Measurements from ENCODE around the gene TBC1D10A.
A peak's percentile ranks its signal among the peaks of the same experiment; 100 is the strongest.

The TBC1D10A gene, protein sequence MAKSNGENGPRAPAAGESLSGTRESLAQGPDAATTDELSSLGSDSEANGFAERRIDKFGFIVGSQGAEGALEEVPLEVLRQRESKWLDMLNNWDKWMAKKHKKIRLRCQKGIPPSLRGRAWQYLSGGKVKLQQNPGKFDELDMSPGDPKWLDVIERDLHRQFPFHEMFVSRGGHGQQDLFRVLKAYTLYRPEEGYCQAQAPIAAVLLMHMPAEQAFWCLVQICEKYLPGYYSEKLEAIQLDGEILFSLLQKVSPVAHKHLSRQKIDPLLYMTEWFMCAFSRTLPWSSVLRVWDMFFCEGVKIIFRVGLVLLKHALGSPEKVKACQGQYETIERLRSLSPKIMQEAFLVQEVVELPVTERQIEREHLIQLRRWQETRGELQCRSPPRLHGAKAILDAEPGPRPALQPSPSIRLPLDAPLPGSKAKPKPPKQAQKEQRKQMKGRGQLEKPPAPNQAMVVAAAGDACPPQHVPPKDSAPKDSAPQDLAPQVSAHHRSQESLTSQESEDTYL

DNA sequence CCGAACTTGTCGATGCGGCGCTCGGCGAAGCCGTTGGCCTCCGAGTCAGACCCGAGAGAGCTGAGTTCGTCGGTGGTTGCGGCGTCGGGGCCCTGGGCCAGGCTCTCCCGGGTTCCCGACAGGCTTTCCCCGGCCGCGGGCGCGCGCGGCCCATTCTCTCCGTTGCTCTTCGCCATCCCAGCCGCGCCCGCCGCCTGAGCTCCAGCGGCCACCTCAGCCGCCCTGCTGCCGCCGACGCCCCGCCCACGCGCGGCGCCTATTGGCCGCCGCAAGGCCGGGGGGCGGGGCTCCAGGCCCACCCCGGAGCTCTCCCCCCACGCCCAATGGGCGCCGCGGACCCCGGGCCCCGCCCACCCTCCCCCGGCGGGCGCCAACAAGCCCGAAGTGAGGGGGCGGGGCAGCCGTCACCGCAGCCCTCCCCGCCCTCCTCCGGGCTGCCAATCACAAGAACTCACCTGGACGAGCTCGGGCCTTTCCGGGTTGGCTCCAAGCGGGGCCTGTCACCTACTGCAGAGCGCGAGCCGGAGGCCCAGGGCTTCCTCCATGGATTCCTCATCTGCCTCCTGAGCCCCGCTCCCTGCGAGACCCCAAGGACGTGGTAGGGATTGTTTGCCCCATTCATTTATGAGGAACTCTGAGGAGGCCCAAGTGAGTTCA, at the start of gene TBC1D10A:
TSS of gene TBC1D10A (minus strand) at position 236 of the 657 bp plus-strand sequence. CDS start at position 176, 60 bp downstream.
- peak; percentile 76 to 78 for DNase-seq

- DNase-seq: no peak
Observed at GRCh38 chr22:30375312-30375849, 48.6 kb upstream of the TBC1D10A start.

GRCh38 chr22:30373331-30374325, 46.9 kb upstream of the TBC1D10A start:
- no peak for DNase-seq

GRCh38 chr22:30372915-30373314, 46.2 kb upstream of the TBC1D10A start:
- peak; percentile 59 to 68 for DNase-seq

DNA sequence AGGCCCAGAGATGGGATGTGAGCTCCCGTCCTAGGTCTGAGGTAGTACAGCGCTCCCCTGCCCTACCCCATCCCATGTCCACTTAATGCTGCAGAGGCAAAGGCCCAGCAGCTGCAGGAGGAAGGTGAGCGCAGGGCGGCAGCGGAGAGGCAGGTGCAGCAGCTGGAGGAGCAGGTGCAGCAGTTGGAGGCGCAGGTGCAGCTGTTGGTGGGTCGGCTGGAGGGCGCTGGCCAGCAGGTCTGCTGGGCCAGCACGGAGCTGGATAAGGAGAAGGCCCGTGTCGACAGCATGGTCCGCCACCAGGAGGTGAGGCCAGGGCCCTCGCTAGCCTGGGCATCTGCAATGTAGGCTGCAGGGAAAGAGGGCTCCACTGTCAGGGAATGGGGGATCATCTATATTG, 45.2 kb upstream of the TBC1D10A start:
- DNase-seq: no peak

GRCh38 chr22:30371321-30371720, 44.6 kb upstream of the TBC1D10A start:
- DNase-seq: no peak

DNA sequence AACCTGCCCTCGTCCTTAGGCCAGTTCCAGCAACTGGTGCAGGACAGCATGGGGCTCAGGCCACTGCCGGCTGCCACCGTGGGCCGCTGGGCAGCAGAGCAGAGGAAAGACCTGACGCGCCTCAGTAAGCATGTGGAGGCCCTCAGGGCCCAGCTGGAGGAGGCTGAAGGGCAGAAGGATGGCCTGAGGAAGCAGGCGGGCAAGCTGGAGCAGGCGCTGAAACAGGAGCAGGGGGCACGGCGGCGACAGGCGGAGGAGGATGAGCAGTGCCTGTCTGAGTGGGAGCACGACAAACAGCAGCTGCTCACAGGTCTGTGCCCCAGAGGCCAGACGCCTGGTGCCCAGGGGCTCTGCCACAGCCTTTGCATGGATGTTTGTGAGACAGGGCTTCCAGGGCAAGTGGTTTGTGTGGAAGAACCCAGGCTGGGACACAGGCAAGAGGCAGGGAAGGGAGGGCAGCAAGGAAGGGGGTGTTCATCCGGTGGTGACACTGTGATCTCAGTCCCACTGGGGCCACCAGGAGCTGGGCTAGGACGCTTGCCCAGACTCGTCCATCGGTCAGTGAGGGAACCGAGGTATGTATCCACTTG, 44.0 kb upstream of the TBC1D10A start:
- no peak for DNase-seq

- no peak for DNase-seq
Observed at GRCh38 chr22:30368420-30368819, 41.7 kb upstream of the TBC1D10A start.

DNA sequence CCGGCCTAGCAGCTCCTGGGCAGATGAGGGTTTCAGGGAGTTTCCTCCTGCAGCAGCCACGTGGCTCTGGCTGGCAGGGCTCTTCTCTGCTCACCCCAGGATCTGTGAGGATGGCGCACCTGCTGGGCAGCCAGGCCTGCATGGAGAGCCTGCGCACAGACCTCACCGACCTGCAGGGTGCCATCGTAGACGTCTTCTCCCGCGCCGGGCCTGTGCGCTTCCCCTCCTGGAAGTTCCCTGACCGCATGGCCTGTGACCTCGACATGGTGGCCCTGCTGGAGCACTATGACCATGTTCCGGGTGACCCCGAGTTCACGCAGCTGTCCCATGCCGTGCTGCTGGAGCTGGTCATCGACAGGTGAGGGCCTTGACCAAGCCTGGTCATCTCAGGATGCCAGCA, 39.1 kb upstream of the TBC1D10A start:
- no peak for DNase-seq

DNA sequence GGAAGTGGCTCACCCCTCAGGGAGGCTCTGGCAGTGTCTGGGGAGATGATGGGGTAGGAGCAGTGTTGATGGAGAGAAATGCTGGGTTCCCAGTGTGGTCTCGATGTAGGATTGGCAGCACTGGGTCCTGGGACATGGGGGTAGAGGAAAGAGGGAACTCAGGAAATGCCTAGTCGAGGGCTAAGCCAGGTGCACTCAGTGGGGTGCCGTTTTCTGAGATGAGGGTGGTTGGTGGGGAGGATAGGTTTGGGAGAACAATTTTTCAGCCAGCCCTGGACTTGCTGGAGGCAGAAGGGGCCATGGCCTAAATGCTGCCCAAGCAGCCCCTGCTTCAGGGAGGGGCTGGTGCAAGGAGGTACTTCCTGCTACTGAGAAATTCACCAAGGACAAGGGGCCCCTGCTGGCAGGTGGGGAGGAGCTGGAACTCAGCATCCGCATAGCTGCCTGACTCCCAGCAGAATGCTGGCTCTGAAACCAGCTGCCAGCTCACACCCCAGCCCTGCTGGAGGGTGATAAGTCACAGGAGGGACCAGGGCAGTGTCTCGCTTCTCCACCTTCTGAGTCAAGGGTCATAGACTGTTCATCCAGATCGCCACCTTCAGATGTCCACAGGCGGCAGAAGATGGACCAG, 36.0 kb upstream of the TBC1D10A start:
- no peak for DNase-seq

DNA sequence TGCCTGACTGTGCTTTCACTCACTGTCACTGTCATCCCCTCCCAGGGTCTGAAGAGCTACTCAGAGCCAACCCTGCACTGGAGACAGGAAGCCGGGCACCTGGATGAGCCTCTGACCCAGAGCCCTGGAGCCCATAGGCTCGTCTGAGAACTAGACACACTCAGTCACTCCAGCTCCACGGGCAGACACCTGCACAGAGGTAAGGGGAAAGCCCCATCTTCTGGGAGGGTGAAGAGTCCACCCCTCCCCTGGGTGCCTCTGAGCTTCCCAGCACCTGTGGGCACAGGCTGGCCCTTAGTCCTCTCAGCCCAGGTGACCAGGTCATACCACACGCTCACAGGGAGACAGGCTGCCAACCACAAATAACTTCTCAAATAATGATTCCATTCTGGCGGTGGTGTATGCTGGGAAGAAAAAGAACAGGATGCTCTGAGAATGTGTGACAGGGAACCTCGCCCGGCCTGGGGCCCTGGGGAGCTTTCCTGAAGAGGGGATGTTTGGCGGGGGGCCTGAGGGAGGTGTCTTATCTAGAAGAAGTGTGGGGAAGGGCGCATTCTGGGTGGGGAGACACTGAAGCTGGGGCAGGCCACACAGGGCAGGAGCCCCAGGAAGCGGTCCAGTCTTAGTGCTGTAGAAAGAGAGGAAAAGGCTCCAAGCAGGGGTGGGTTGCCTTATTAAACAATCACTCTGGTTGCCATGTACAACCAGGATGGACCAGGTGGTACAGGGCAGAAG, 35.3 kb upstream of the TBC1D10A start:
- no peak for DNase-seq

GRCh38 chr22:30358541-30358940, 31.8 kb upstream of the TBC1D10A start:
- DNase-seq: no peak

DNA sequence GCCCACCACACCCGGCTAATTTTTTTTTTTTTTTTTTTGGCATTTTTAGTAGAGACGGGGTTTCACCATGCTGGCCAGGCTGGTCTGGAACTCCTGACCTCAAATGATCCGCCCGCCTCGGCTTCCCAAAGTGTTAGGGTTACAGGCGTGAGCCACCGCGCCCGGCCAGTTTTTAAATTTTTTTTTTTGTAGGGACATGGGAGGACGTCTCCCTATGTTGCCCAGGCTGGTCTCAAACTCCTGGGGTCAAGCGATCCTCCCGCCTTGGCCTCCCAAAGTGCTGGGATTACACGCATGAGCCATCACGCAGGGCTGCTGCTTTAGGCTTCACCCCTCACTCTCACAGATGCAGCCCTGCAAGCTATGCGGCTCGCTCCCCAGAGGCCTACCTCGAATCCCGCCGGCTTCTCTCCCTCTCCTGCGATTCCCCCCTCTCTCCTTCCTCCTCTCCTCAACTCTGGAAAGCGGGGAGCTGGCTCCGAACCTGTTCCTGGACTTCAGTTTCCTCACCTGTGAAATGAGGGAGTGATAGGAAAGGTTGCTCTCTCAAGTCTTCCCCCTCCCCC, 31.0 kb upstream of the TBC1D10A start:
- DNase-seq: no peak

DNA sequence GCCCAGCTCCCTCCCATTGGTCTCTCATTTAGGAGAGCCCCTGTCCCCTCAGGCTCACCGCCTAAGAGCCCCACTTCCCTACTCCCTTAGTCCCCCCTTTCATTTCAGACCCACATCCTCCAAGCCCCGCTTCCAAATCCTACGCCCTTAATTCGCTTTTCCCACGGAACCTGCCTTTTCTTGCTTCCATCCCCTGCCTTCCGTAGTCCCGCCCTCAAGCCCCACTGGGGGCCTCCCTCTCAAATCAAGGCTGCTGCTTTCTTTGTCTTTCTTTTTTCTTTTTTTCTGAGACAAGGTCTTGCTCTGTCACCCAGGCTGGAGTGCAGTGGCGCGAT, 30.5 kb upstream of the TBC1D10A start:
- DNase-seq: no peak

GRCh38 chr22:30356449-30357235, 29.9 kb upstream of the TBC1D10A start, which contains the start of the genes CCDC157 and SF3A1:
CCDC157 (plus strand) TSS chr22:30357007; CDS start chr22:30366001, 8,994 bp downstream.
SF3A1 (minus strand) TSS chr22:30356894; CDS start chr22:30356792, 102 bp downstream.
- peak; percentile 82 to 91 for DNase-seq

GRCh38 chr22:30354644-30355043, 27.9 kb upstream of the TBC1D10A start:
- no peak for DNase-seq

- no peak for DNase-seq
Observed at GRCh38 chr22:30351226-30351625, 24.5 kb upstream of the TBC1D10A start.

DNA sequence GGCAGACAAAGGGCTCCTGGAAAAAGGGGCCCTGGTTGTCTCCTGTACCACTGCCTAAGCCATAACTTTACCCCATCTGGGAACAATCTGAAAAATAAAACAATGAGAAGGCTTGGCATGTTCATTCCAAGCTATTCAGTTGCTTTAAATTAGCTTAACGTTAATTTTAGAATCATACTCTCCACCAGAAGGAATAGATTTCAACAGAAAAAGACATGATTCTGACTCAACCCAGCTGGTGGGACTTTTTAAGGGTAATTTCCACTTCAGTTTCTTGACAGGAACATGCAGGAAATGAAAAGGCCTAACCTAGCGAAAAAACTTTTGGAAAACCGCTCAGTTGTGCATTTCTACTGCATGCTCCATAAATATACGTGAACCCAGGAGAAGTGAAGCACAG, 22.1 kb upstream of the TBC1D10A start:
- DNase-seq: peak; percentile 16 to 61

- no peak for DNase-seq
Observed at GRCh38 chr22:30348404-30348803, 21.7 kb upstream of the TBC1D10A start.

Data from inflammatory macrophage treated with lipopolysaccharide for 1 hour (primary cell).